HFFc6 (cell line): ENCODE measurements around the gene RBFOX2. TPM values are rescaled to one million over a fixed set of nuclear protein-coding genes. Genes with fewer than 3 reads are reported as not detected.
"Not testable (repeated sequence)": the region's sequence is repeated elsewhere in the genome, so short reads cannot be mapped to it uniquely, and the experiment has no call there.

Source experiments
- DNase-seq: peaks from one replicate; pipeline ENCODE4 v3.0.0-alpha.2; 2018
- H3K27ac Mint-ChIP-seq: 2 replicates; pipeline ENCODE4 v1.8.0; 2020; ENCODE audit warnings: mild to moderate bottlenecking, mixed read lengths
- H3K27me3 Mint-ChIP-seq: 2 replicates; pipeline ENCODE4 v1.8.0; 2021; ENCODE audit warnings: mild to moderate bottlenecking, moderate library complexity, mixed read lengths; ENCODE audit not compliant: insufficient read depth
- H3K36me3 Mint-ChIP-seq: 2 replicates; pipeline ENCODE4 v1.8.0; 2021; ENCODE audit warnings: low read depth, mixed read lengths
- H3K4me1 Mint-ChIP-seq: 2 replicates; pipeline ENCODE4 v1.8.0; 2020; ENCODE audit warnings: low read depth, mixed read lengths
- H3K4me3 Mint-ChIP-seq: 2 replicates; pipeline ENCODE4 v1.8.0; 2020; ENCODE audit warnings: mild to moderate bottlenecking, moderate library complexity, mixed read lengths
- H3K9me3 Mint-ChIP-seq: 2 replicates; pipeline ENCODE4 v1.8.0; 2020; ENCODE audit warnings: mild to moderate bottlenecking, mixed read lengths
- total RNA-seq, 6 experiments: library from RNA; stranded (reverse); fragmentation: NEBNext Ultra II Directional; extraction: Animal tissue kit (Norgen Biotek cat#: 25700); gene quantifications; 2 replicates in 1 of 6; 3 replicates in 5 of 6; pipeline ENCODE4 v1.2.3, GENCODE V29; 2021
- TF ChIP-seq, protein P1 (sequence below): fragments of 200-600 bp; sonication (generic); IDR thresholded peaks from 2 replicates; pipeline ENCODE4 v1.5.0; 2021; ENCODE audit warnings: antibody characterized with exemption, mild to moderate bottlenecking

The RBFOX2 gene
- total RNA-seq, 6 experiments from 2014 or later = 139 to 165 (median 155) TPM

DNA sequence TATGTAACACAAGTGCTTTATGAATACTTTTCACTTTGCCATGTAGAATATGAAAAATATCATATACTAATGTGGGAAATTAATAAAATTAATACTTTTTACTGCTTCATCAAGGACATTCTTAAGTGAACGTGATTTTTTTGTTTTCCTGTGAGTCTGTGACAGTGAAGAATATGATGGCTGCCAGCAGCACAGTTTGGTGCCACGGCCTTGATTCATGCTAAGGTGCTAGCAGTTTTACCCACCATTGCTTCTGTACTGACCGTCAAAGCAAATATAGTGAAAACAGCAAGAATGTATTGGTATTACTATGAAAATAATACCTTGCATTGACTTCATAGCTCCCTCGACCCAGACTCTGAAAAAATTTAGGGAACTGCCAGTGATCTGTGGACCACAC is 231.2 kb downstream of the RBFOX2 start:
- peaks cover 24% of the 10 kb centered on the region for H3K4me1 Mint-ChIP-seq
- no peak for DNase-seq
- H3K27ac Mint-ChIP-seq = no peak overlapping the region
- TF ChIP-seq, protein P1, sequence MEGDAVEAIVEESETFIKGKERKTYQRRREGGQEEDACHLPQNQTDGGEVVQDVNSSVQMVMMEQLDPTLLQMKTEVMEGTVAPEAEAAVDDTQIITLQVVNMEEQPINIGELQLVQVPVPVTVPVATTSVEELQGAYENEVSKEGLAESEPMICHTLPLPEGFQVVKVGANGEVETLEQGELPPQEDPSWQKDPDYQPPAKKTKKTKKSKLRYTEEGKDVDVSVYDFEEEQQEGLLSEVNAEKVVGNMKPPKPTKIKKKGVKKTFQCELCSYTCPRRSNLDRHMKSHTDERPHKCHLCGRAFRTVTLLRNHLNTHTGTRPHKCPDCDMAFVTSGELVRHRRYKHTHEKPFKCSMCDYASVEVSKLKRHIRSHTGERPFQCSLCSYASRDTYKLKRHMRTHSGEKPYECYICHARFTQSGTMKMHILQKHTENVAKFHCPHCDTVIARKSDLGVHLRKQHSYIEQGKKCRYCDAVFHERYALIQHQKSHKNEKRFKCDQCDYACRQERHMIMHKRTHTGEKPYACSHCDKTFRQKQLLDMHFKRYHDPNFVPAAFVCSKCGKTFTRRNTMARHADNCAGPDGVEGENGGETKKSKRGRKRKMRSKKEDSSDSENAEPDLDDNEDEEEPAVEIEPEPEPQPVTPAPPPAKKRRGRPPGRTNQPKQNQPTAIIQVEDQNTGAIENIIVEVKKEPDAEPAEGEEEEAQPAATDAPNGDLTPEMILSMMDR = no peak
- no peaks in the 10 kb centered on the region for H3K9me3 Mint-ChIP-seq
- H3K4me3 Mint-ChIP-seq = no peak overlapping the region
- peaks cover 7% of the 10 kb centered on the region for H3K36me3 Mint-ChIP-seq
- H3K27me3 Mint-ChIP-seq = no peaks in the 10 kb centered on the region

DNA sequence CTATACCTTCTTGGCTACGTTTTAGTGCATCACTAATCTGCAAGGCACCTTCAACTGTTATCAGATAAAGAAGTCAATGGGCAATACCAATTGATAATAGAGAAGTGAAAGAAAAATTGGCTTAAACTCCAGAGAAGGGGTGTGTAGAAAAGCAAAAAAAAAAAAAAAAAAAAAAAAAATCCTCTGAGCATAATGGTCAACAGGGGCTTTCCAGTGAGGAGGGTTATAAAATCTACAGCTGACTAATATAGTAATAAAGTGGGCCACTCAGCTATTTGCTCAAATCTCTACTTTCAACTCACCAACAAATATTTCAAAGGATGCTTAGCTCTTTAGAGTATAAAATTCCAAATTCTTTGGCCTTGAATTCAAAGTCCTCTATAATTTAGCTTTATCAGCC is 233.1 kb downstream of the RBFOX2 start:
- Mint-ChIP-seq H3K27me3 (no peaks in the 10 kb centered on the region), H3K4me1 (peaks cover 4% of the 10 kb centered on the region; the same call in 1 of the 2 replicates), H3K36me3 (no peaks in the 10 kb centered on the region; the same call in 1 of the 2 replicates), H3K27ac (no peak overlapping the region), H3K4me3 (no peak overlapping the region), H3K9me3 (no peaks in the 10 kb centered on the region)
- TF ChIP-seq, protein P1 = no peak
- DNase-seq = no peak

DNA sequence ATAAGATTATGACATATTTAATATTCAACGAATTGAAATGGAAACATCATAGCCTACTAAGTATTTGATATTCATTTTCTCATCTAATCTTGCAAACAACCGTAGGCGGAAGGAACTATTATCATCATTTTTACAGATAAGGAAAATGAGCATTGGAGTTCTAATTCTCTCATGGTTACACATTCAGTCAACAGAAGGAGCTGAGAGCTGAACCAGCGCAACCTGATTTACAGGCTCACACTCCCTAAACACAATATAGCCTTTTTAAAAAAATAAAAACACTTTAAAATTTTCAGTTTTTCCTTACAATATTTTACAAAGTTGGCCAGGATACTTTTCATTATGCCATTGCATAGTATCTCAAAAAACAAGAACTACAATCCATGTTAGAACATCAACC is 236.1 kb downstream of the RBFOX2 start:
- H3K4me1 Mint-ChIP-seq = peaks cover 21% of the 10 kb centered on the region
- no peaks in the 10 kb centered on the region for H3K27me3 Mint-ChIP-seq
- H3K36me3 Mint-ChIP-seq = peaks cover 19% of the 10 kb centered on the region
- no peaks in the 10 kb centered on the region for H3K9me3 Mint-ChIP-seq
- no peak overlapping the region for H3K27ac Mint-ChIP-seq
- no peak overlapping the region for H3K4me3 Mint-ChIP-seq
- TF ChIP-seq, protein P1 = no peak
- DNase-seq = no peak

DNA sequence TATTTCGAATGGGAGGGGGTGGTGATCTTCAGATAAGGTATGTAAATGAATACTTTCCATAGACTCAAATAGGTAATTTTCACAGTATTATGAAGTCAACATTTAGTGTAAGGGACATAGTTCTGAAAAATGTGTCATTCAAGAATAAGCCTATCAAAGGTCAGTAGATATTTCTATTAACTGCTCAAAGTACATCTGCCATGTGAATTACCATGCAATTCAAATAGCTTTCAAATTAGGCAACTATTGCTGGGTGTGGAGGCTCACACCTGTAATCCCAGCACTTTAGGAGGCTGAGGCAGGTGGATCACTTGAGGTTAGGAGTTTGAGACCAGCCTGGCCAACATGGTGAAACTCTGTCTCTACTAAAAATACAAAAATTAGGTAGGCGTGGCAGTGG is 236.8 kb downstream of the RBFOX2 start:
- H3K9me3 Mint-ChIP-seq, H3K27ac Mint-ChIP-seq, DNase-seq, H3K27me3 Mint-ChIP-seq, H3K4me3 Mint-ChIP-seq: not testable (repeated sequence)
- peaks cover 27% of the 10 kb centered on the region for H3K4me1 Mint-ChIP-seq
- peaks cover 19% of the 10 kb centered on the region for H3K36me3 Mint-ChIP-seq

DNA sequence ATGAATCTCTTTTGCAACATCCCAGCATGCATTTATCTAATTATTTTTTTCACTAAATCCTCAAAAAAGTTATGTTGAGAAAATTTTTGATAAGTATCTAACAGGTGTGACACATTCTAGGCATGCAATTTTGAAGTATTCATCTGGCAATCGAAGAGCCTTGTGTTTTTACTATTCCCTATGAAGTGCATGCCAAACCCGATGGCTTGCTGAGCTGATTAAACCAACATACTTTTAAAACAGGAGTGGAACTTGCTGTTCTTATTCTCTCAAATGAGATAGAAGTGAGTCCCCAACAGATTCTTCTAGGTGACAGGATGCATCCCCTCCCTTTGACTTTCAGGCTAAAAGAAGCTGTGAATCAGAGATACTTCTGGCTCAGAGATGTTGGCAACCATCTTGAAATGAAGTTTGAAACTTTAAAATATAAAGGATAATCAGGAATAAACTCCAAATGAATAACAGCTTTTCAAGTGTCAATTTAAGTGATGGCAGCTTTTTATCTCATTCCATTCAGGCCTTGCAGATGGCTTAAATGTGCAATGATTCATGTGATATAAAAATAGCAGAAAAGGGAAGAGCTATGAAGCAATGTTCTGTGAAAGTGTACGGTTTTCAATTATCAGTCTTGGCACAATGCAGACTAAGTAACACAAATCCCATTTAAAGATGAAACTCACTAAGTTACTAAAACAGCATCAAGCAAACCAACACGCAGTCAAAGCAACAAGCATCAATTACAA is 243.3 kb downstream of the RBFOX2 start:
- peaks cover 38% of the 10 kb centered on the region for H3K36me3 Mint-ChIP-seq

DNA sequence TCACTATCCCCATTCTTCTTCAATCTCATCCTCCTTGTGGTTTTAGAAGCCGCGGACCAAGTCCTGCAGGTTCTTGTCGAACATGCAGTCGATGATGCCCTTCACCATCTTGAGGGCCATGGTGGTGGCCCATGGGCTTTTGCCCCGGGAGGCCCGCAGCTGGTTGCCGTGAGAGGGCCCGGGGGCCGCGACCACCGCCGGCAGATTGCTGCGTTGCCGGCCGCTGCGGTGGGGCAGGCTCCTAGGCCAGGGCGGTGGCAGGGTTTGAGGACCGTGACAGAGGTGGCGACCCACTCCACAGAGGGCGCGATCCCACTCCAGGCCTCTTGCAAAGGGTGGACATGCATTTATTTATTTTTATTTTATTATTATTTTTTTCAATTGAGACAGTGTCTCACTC is 244.0 kb downstream of the RBFOX2 start:
- no peak for DNase-seq
- Mint-ChIP-seq H3K36me3 (peaks cover 43% of the 10 kb centered on the region), H3K9me3 (no peaks in the 10 kb centered on the region), H3K27ac (peak overlapping the region; percentile 85), H3K27me3 (peaks cover 1% of the 10 kb centered on the region; the same call in 1 of the 2 replicates), H3K4me1 (peaks cover 93% of the 10 kb centered on the region), H3K4me3 (peak overlapping the region; percentile 63; the same call in 1 of the 2 replicates)
- TF ChIP-seq, protein P1 = no peak

More for the DNA sequence above, 243.3 kb downstream of the RBFOX2 start:
- peak overlapping the region; percentile 82 for H3K27ac Mint-ChIP-seq
- peaks cover 1% of the 10 kb centered on the region; the same call in 1 of the 2 replicates for H3K27me3 Mint-ChIP-seq
- peaks cover 89% of the 10 kb centered on the region for H3K4me1 Mint-ChIP-seq
- TF ChIP-seq, protein P1 = no peak
- H3K9me3 Mint-ChIP-seq = no peaks in the 10 kb centered on the region
- no peak for DNase-seq
- H3K4me3 Mint-ChIP-seq = peak overlapping the region; percentile 43
